MM.1S (cell line): ENCODE results near the gene RPS6KA3.

Experiments
- DNase-seq: peaks from one replicate; pipeline ENCODE4 v3.0.0-alpha.2; 2015
- H2AFZ ChIP-seq: fragments of 300-600 bp; sonication (generic); 2 replicates; pipeline ENCODE4 v1.6.0; 2016; ENCODE audit warnings: antibody characterized with exemption, low read length
- H3F3A ChIP-seq: fragments of 300-600 bp; sonication (generic); 2 replicates; pipeline ENCODE4 v1.6.1; 2016; ENCODE audit warnings: mild to moderate bottlenecking, antibody characterized with exemption, low read length, moderate library complexity, mixed read lengths; ENCODE audit not compliant: insufficient read depth
- H3K27ac ChIP-seq: fragments of 300-600 bp; sonication (generic); 2 replicates; pipeline ENCODE4 v1.5.1; 2016; ENCODE audit warnings: mild to moderate bottlenecking, low read length
- H3K27me3 ChIP-seq: fragments of 300-600 bp; sonication (generic); replicated peaks from 2 replicates; pipeline ENCODE4 v1.6.0; 2016; ENCODE audit warnings: low read length; ENCODE audit not compliant: insufficient read depth
- H3K36me3 ChIP-seq: fragments of 300-600 bp; sonication (generic); replicated peaks from 2 replicates; pipeline ENCODE4 v1.6.1; 2016; ENCODE audit warnings: mild to moderate bottlenecking, low read length, mixed read lengths; ENCODE audit not compliant: insufficient read depth
- H3K4me1 ChIP-seq: fragments of 300-600 bp; sonication (generic); 2 replicates; pipeline ENCODE4 v1.6.1; 2016; ENCODE audit warnings: low read length, mixed read lengths
- H3K4me2 ChIP-seq: fragments of 300-600 bp; sonication (generic); 2 replicates; pipeline ENCODE4 v1.6.0; 2016; ENCODE audit warnings: low read depth, low read length
- H3K4me3 ChIP-seq: fragments of 300-600 bp; sonication (generic); 2 replicates; pipeline ENCODE4 v1.5.1; 2016; ENCODE audit warnings: low read length, mixed read lengths
- H3K79me2 ChIP-seq: fragments of 300-600 bp; sonication (generic); 2 replicates; pipeline ENCODE4 v1.6.1; 2016; ENCODE audit warnings: mixed run types, low read length, mixed read lengths
- H3K9ac ChIP-seq: fragments of 300-600 bp; sonication (generic); 2 replicates; pipeline ENCODE4 v1.6.1; 2016; ENCODE audit warnings: low read length, mixed read lengths
- H3K9me2 ChIP-seq: fragments of 300-600 bp; sonication (generic); replicated peaks from 2 replicates; pipeline ENCODE4 v1.6.1; 2016; ENCODE audit warnings: mild to moderate bottlenecking, low read length, mixed read lengths; ENCODE audit not compliant: insufficient read depth
- H3K9me3 ChIP-seq: fragments of 300-600 bp; sonication (generic); replicated peaks from 2 replicates; pipeline ENCODE4 v1.6.1; 2016; ENCODE audit warnings: mild to moderate bottlenecking, low read length, mixed read lengths; ENCODE audit not compliant: insufficient read depth
- H4K20me1 ChIP-seq: fragments of 300-600 bp; sonication (generic); 2 replicates; pipeline ENCODE4 v1.6.1; 2016; ENCODE audit warnings: mild to moderate bottlenecking, low read length, moderate library complexity, mixed read lengths; ENCODE audit not compliant: insufficient read depth
- EZH2 ChIP-seq: fragments of 300-600 bp; sonication (generic); optimal IDR thresholded peaks from 2 replicates; pipeline ENCODE3; 2017; ENCODE audit warnings: low read depth, mild to moderate bottlenecking, antibody characterized with exemption, low read length, mixed read lengths
- EZH2phosphoT487 ChIP-seq: fragments of 300-600 bp; sonication (generic); IDR thresholded peaks from 2 replicates; pipeline ENCODE4 v1.6.1; 2018; ENCODE audit warnings: antibody characterized with exemption, low read length
- TF ChIP-seq, protein P1 (sequence below): fragments of 300-600 bp; sonication (generic); IDR thresholded peaks from 2 replicates; pipeline ENCODE4 v1.5.1; 2016; ENCODE audit warnings: antibody characterized with exemption, low read length, mixed read lengths

Gene RPS6KA3

DNA sequence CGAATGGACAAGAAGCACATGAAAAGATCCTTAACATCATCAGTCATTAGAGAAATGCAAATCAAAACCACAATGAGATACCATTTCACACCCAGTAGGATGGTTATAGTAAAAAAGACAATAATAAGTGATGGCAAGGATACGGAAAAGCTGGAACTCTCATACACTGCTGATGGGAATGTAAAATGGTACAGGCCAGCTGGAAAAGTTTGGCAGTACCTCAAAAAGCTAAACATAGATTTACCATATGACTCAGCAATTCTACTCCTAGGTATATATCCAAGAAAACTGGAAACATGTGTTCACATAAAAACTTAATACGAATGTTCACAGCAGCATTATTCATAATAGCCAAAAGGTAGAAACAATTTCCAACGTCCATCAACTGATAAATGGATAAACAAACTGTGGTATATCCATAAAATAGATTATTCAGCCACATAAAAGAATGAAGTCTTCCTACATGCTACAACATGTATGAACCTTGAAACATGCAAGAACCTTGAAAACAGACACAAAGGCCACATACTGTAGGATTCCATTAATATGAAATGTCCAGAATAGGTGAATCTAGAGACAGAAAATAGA, 11.9 kb downstream of the RPS6KA3 start:
- TF ChIP-seq, protein P1, sequence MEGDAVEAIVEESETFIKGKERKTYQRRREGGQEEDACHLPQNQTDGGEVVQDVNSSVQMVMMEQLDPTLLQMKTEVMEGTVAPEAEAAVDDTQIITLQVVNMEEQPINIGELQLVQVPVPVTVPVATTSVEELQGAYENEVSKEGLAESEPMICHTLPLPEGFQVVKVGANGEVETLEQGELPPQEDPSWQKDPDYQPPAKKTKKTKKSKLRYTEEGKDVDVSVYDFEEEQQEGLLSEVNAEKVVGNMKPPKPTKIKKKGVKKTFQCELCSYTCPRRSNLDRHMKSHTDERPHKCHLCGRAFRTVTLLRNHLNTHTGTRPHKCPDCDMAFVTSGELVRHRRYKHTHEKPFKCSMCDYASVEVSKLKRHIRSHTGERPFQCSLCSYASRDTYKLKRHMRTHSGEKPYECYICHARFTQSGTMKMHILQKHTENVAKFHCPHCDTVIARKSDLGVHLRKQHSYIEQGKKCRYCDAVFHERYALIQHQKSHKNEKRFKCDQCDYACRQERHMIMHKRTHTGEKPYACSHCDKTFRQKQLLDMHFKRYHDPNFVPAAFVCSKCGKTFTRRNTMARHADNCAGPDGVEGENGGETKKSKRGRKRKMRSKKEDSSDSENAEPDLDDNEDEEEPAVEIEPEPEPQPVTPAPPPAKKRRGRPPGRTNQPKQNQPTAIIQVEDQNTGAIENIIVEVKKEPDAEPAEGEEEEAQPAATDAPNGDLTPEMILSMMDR: no peak
- TF ChIP-seq EZH2phosphoT487 (no peak), EZH2 (no peak)
- no peak for DNase-seq
- no peaks in the 10 kb centered on the region for H3K36me3 ChIP-seq
- H3K9ac ChIP-seq: no peak overlapping the region
- H3K4me2 ChIP-seq: no peak overlapping the region
- H3K9me3 ChIP-seq: no peaks in the 10 kb centered on the region
- no peak overlapping the region for H3K4me3 ChIP-seq
- H3K79me2 ChIP-seq: peaks cover 13% of the 10 kb centered on the region
- H3K27me3 ChIP-seq: no peaks in the 10 kb centered on the region
- H4K20me1 ChIP-seq: no peaks in the 10 kb centered on the region
- no peaks in the 10 kb centered on the region for H3F3A ChIP-seq
- no peaks in the 10 kb centered on the region for H3K9me2 ChIP-seq
- H3K4me1 ChIP-seq: no peaks in the 10 kb centered on the region
- H3K27ac ChIP-seq: no peak overlapping the region
- H2AFZ ChIP-seq: no peak overlapping the region

GRCh38 chrX:20253232-20253543, 13.5 kb downstream of the RPS6KA3 start:
- H3K4me1 ChIP-seq: no peaks in the 10 kb centered on the region
- H4K20me1 ChIP-seq: no peaks in the 10 kb centered on the region
- no peaks in the 10 kb centered on the region for H3F3A ChIP-seq
- no peak overlapping the region for H2AFZ ChIP-seq
- no peaks in the 10 kb centered on the region for H3K9me3 ChIP-seq
- no peak overlapping the region for H3K4me2 ChIP-seq
- no peaks in the 10 kb centered on the region for H3K27me3 ChIP-seq
- no peak overlapping the region for H3K9ac ChIP-seq
- TF ChIP-seq EZH2phosphoT487 (no peak), EZH2 (no peak)
- TF ChIP-seq, protein P1: no peak
- no peak for DNase-seq
- H3K36me3 ChIP-seq: no peaks in the 10 kb centered on the region
- H3K9me2 ChIP-seq: no peaks in the 10 kb centered on the region
- no peak overlapping the region for H3K4me3 ChIP-seq
- peaks cover 1% of the 10 kb centered on the region for H3K79me2 ChIP-seq
- no peak overlapping the region for H3K27ac ChIP-seq

DNA sequence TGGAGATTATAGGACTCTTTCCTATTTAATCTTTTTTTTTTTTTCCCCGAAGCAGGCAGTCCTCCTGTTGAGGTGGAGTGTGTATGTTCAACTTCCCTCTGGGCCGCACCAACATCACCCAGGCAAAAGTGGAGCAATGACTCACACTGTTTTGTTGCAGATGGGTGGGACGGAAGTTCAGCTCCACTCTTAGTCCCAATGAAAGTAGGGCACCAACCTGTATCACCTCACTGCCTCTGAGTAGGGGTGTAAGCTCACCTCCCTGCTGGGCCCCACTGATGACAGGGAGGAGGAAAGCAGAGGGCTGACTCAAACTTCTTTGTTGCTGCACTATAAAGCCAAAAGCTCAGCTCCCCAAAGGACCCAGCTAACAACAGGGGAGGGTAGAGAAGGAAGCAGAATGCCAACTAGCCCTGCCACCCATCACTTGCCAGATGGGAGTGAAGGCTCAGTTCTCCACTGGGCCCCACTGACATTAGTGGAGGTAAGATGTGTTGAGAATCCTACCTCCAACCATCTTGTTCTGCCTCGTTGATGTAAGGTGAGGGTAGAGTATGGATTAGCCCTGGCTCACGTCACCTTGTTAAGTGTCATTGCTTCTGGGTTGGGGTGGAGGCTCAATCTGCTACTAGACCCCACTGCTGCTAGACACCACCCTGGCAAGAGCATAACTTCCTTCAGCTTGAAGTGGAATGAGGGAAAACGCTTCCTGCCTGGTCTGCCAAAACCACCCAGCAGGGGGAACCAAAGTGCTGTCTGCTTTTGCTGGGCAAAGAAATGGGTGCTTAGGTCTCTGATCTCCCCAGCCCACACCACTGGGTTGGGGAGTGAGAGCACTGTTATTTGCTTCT, 14.1 kb downstream of the RPS6KA3 start:
- H3K4me1 ChIP-seq: no peaks in the 10 kb centered on the region
- no peaks in the 10 kb centered on the region for H3K36me3 ChIP-seq
- H3K9ac ChIP-seq: no peak overlapping the region
- H3K9me2 ChIP-seq: no peaks in the 10 kb centered on the region
- TF ChIP-seq, protein P1: peak; percentile 59
- no peak for TF ChIP-seq EZH2
- no peak overlapping the region for H3K27ac ChIP-seq
- H4K20me1 ChIP-seq: no peaks in the 10 kb centered on the region
- no peak overlapping the region for H3K4me2 ChIP-seq
- H2AFZ ChIP-seq: no peak overlapping the region
- DNase-seq: peak; percentile 42
- no peaks in the 10 kb centered on the region for H3F3A ChIP-seq
- H3K4me3 ChIP-seq: no peak overlapping the region
- no peaks in the 10 kb centered on the region for H3K9me3 ChIP-seq
- H3K27me3 ChIP-seq: no peaks in the 10 kb centered on the region
- no peaks in the 10 kb centered on the region for H3K79me2 ChIP-seq
